GM11168 (cell line): ENCODE results near the gene CDC37L1.

Source experiments
- in situ Hi-C: fragments of 300-500 bp; cut with MboI; formaldehyde crosslinking; loops from one replicate; pipeline ENCODE4 v1.12.0; 2022; ENCODE audit warnings: low sequenced_read_pairs; ENCODE audit not compliant: unreplicated experiment

The CDC37L1 gene

DNA sequence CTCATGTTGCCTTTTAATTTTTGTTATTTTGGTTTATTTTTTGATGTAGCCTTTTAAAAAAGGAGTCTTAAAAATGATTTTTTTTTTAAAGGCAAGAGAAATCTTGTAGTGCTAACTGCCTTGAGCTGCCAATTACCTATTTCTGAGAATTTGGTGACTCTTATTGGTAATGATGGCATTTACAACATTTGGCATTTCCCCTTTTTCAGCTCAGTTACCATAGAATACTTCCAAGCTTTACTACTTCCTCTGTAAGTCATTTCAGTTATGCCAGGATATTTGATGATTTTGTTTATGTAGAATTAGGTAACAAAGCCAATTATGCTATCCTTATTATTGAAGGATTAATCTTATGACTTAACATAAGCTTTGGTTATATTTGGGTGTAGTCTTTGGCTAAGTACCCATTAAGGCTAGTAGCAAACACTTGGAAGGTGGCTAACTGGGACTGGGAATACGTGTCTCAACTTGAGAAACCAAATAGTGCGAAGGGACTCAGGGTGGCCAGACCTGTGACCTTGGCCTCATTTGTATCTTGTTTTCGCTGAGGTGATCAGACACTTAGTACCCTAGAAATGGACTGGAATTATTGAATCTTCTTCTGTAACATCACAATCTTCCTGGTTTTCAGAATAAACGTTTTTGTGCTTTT lies 27.7 kb downstream of the CDC37L1 start:
- in situ Hi-C loops, result no loop called here

DNA sequence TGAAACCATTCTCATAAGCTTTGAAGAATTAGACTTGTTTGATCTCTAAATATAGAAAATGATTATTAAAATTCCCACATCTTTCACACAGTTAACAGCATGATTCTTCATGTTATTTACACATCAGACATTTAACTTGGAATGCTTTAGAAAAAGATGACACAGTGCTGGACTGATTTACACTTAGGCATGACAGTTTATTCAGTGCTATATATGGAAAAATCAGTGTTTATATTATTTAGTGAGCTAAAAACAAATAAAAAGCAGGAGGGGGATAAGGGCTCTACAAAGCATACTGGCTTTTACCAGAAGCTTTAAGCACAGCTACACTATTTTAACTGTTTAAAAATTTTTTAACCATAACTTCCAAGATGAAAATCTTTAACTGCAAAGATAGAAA lies 30.0 kb downstream of the CDC37L1 start:
- in situ Hi-C loops, result no loop called here

DNA sequence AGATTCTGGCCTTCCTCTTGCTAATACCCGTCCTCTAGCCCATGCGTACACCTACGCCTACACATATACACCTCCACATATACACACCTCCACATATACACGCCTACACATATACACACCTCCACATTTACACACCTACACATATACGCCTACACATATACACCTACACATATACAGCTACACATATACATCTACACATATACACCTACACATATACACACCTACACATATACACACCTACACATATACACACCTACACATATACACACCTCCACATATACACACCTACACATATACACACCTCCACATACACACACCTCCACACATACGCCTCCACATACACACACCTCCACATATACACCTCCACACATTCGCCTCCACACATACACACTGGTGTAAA lies 34.5 kb downstream of the CDC37L1 start:
- in situ Hi-C loops, result no loop called here

DNA sequence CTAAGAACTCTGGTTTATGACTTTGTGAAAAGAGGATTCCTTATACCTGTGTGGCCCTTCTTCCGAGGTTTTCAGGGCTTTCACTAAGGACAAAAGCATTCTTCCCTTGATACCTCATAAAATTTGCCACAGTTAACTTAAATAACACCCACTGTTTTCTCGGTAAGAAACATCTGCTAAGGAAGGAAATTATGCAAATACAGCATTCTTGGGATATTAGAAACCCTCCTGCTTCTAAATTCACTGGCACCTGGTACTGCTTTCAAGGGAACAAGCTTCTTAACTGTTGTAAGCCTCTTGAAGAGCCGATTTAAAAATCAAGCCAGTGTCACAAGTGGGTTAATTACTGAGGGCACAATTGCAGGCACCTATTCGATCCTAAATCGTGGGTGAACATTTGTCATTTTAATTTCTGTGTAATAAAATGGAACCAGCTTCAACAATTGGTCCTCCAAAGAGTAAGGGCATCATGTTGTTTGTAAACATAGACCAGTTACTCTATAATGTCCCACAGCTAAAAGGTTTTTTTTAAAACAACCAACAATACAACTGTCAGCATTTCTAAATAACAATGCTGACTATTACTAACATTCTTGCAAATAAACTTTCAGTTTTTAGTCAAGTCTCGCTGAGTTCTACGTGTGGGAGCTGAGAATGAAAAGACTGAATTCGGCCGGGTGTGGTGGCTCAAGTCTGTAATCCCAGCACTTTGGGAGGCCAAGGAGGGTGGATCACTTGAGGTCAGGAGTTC lies 35.1 kb downstream of the CDC37L1 start:
- in situ Hi-C loops, result no loop called here

DNA sequence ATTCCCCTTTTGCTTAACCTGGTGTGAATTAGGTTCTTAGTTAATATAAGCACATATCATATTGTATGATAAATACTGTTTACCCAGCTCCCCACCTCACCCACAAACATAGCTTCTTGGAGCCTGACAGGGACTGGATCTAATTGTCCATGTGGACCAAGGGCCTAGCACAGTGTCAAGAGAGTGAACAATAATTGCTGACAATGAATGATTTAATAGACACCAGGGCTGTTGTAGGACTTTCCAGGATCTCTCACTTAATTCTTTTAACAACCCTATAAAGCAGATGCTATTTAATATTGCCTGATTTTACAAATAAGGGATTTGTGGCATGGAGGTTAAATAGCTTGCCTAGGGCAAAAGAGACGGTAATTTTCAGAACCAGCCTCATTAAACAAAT lies 36.8 kb downstream of the CDC37L1 start:
- in situ Hi-C loops, result no loop called here

DNA sequence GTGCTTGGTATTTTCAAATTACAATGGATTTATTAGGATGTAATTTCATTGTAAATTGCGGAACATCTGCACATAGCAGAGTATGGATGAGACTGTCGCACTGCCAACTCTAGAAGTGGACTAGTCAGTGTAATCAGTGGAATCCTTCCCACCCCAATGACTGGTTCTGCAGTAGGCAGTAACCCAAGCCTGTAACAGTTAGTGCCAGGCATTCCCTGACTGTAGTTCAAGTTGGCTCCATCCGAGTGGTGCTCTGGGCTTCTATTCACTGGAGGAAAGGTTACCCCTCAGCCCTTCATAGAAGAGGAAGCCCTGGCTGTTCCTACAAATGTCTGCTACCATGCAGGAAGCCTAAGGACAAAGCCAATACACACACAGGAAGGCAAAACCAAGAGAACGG lies 38.4 kb downstream of the CDC37L1 start:
- in situ Hi-C loops, result no loop called here

DNA sequence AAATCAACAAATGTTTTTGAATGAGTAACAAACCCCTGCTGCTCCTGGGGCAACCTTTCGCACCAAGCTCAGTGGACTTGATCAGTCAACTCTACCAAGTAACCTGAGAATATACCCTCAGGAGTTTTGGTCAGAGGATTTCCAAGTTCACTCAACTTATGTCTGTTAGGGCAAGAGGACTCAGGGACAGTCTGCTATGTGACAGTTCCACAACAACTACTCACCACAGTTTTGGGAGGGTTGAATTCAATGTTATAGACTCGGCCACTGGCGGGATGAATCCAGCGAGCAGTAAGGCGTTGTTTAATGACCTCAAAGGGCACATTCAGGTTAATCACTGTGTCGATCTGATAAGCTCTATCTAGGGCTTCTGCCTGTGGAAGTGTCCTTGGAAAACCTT lies 39.5 kb downstream of the CDC37L1 start:
- in situ Hi-C loops, result no loop called here

DNA sequence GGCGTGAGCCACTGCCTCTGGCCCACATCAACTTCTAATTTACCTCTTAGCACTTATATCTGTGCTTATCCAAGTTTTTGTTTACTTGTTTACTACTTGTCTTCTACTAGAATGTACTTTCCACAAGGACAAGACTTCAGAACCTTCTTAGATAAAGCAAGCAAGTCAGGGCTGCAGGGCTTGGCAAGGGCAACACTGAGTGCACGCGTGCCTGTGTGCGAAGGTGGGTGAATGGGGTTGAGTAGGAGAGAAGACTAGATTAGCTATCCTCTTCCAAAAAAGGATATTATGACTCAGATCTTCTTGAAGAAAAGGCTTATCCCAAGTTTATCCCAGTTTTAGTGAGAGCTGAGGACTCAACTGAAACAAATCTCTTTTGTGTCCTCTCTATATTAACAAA lies 42.4 kb downstream of the CDC37L1 start:
- in situ Hi-C loops, result no loop called here

DNA sequence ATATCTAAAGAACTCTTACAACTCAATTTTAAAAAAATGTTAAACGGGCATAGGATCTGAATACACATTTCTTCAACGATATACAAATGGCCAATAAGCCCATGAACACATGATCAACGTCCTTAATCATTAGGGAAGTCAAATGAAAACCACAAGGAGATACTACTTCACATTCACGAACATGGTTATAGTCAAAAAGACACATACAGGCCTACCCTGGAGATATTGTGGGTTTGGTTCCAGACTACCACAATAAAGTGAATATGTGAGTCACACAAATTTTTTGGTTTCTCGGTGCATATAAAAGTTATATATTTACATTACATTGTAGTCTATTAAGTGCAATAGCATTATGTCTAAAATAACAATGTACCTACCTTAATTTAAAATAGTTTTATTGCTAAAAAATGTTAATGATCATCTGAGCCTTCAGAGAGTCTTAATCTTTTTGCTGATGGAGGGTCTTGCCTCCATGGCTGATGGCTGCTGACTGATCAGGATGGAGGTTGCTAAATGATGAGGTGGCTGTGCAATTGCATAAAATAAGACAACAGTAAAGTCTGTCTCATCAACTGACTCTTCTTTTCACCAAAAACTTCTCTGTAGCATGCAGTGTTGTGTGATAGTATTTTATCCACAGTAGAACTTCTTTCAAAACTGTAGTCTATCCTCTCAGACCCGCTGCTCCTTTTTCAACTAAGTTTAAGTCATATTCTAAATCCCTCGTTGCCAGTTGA lies 46.5 kb downstream of the CDC37L1 start:
- in situ Hi-C loops, result no loop called here

DNA sequence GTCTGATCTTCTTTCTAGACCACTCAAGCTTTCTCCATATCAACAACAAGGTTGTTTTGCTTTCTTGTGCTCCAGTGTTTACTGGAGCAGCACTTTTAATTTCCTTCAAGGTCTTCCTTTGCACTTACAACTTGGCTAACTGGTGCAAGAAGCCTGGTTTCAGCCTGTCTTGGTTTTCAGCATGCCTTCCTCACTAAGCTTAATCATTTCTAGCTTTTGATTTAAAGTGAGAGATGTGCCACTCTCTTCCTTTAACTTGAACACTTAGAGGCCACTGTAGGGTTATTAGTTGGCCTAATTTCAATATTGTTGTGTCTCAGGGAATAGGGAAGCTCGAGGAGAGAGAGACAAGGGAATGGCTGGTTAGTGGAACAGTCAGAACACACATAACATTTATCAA lies 48.2 kb downstream of the CDC37L1 start:
- in situ Hi-C loops, result no loop called here

DNA sequence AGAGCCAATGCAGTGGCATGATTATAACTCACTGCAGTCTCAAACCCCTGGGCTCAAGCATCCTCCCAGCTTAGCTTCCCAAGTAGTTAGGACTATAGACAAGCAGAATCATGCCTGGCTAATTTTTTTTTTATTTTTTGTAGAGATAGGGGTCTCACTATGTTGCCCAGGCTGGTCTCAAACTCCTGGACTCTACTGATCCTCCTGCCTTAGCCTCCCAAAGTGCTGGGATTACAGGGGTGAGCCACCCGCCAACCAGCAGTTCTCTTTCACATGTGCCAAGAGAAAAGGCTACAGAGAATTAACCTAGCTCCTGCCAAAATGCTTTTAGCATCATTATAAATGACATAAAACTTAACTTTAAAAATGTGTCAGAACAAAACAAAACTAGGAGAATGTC lies 53.5 kb downstream of the CDC37L1 start:
- in situ Hi-C loops, result no loop called here

DNA sequence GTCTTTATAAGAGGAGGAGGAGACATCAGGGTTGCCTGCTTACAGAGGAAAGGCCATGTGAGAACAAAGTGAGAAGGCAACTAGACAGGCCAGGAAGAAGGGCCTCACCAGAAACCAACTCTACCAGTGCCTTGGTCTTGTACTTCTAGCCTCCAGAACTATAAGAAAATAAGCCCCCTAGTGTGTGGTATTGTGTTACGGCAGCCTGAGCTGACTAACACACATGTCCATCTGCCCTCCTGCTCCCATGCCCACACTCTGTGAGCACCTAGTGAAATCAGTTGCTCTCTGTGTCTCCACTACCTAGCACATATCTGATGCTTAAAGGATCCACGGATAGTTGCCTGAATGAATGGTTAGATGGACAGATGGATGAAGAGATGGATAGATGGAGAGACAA lies 54.8 kb downstream of the CDC37L1 start:
- in situ Hi-C loops, result no loop called here

DNA sequence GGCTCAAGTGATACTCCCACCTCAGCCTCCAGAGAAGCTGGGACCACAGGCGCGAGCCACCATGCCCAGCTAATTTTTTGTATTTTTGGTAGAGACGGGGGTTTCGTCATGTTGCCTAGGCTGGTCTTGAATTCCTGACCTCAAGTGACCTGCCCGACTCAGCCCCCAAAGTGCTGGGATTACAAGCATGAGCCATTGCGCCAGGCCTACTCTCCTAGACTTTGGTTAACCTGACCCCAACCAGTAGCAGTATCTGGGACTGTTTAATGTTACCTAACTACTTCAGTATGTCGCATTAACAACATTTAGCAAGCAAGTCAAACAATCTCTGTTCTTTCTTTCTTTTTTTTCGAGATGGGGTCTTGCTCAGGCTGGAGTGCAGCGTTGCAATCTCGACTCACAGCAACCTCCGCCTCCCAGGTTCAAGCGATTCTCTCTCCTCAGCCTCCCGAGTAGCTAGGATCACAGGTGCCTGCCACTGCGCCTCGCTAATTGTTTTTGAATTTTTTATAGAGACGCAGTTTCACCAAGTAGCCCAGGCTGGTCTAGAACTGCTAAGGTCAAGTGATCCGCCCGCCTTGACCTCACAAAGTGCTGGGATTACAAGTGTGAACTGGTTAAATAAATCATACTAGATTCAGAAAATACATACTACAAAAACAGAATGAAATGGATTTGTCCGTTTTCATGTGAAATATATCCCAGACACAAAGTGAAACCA lies 59.7 kb downstream of the CDC37L1 start:
- in situ Hi-C loops, result no loop called here

DNA sequence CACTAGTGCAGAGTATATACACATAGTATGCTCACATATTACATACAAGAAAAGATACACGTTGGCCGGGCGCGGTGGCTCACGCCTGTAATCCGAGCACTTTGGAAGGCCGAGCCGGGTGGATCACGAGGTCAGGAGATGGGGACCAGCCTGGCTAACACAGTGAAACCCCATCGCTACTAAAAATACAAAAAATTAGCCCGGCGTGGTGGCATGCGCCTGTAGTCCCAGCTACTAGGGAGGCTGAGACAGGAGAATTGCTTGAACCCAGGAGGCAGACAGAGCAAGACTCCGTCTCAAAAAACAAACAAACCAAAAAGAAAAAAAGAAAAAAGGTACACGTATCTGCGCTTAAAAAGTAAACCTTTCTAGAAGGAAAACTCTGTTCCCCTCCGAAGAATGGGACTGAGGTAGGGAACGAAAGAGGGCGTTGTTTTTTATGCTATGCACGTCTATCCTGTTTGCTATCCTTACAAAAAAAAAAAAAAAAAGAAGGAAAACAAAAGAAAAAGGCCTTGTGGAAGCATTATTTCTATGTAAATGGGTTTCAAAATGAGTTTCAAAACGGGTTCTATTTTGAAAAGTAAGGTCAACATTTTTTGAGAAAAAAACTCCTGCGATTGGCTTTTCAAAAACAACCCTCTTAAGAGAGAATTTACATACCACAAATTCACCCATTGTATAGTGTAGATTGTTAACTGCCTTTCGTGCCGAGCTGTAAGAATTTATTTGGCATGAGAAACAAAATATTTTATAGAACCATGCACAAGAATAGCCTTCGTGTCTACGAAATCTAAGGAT lies 60.4 kb downstream of the CDC37L1 start:
- in situ Hi-C loops, result no loop called here

DNA sequence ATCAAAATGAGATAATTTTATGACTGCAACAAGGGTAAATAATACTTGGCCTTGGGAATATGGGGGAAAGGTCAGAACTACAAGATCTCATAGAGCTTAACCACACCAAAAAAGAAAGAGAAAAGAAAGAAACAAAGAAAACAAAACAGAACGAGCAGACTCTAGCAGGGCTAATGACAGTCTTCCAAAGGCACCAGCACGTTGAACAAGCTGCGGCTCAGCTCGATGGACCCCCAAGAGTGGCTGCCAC lies 60.9 kb downstream of the CDC37L1 start:
- in situ Hi-C loops, result no loop called here

DNA sequence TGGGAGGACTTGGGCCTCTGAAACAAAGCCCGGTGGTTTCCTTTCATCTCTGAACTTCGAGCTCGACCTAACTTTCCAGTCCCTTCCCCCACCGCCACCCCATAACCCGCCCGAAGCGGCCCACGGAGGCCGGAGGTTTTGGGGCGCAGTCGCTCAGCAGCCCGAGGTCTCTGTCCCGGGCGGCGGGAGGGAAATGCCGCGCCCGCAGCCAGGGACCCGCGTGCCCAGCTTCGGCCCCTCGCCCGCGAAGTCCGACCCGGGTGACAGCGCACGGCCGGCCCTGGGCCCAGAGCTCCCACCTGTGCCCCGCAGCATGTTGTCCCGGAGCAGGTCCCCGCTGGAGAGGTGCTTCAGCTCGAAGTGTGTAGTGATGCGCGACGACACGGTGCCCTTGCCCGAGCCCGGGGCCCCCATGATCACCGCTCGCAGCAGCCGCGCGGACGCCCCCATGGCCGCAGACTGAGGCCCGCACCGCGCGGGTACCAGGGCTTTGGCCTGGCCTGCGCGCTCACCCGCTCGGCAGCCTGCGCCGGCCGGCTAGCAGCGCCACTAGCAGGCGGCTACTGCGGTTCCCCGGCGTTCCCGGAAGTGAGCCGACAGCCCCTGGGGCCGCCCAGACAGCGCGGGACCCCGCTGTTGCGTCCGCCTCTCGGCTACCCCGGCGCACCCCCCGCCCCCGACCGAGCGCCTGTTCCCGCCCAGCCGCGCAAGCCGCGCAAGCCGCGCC lies 61.4 kb downstream of the CDC37L1 start, which contains the start of gene AK3:
TSS of gene AK3 (minus strand) at position 565 of the 727 bp plus-strand sequence. CDS start at position 450, 115 bp downstream.
- in situ Hi-C loops, result no loop called here

DNA sequence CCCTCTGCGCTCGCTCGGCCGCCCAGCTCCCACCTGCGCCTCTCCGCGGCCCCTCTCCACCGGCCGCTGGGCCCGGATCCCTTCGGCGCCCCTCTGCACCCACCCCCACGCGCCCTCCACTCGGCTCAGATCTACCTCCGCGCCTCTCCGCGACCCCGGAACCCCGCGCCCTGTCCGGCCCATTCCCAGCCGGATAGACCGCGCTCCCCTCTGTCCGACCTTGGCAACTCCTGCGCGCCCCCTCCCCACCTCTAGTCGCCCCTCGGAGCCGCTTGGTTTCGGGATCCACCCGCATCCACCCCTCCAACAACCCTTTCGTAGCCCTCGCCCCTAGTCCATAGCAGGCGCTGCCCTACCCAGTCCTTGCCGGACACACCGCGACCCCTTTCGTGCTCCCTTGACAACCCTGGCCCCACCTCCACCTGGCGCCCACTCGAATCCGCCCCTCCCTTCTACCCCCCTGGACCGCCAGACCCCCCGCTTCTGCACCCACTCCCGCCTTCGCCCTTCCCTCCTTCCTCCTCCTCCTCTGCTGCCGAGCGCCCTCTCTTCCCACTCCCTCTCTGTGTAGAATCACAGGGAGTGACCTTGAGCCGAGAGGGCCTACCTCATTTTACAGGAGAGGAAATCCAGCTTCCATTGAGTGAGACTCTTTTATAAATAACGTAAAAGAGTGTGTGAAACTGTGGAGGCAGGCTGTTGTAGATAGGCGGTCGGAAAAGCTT lies 62.2 kb downstream of the CDC37L1 start:
- in situ Hi-C loops, result no loop called here

DNA sequence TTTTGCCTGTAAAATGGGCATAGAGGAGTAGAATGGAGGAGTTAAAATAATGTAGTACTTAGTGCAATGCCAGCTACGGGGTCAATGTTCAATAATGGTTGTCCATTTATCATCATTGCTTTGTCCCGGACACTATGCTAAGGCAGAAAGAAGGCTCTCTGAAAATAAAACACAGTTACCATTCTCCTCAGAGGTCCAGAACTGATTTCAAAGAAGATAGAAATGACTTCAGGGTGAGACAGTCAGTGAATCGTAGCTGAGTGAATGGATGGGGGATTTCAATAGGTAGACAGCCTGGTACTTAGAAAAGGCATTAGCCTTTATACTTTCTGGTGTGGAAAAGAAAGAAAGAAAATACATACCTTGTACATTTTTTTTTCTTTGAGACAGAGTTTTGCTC lies 62.9 kb downstream of the CDC37L1 start:
- in situ Hi-C loops, result no loop called here
